A549 (cell line): Measurements from ENCODE around the gene GNE. TPM values are rescaled to one million over a fixed set of nuclear protein-coding genes. Genes with fewer than 3 reads are reported as not detected.
A peak's percentile ranks its signal among the peaks of the same experiment; 100 is the strongest.
"Not testable (repeated sequence)": the region's sequence is repeated elsewhere in the genome, so short reads cannot be mapped to it uniquely, and the experiment has no call there.

ENCODE experiments used
- ATAC-seq, 2 experiments: fragments of 200-7000 bp in 1 of 2; fragments of >200 bp in 1 of 2; cut with Nextera tagmentation in 1 of 2; cut with Tn5 transposase in 1 of 2; 3 replicates each; pipeline versions ENCODE4 v1.8.0 to v1.9.1; 2018 to 2020; ENCODE audit warnings: mild to moderate bottlenecking in 1 of 2, moderate library complexity in 1 of 2
- CTCF ChIA-PET: fragments of 300-600 bp; sonication (Branson Sonifier 250); formaldehyde crosslinking; extraction: SDS; loops from one replicate; lab custom pipeline; 2021; ENCODE audit warnings: antibody characterized with exemption, inconsistent platforms; lab: Yijun Ruan, JAX
- POLR2A ChIA-PET: fragments of 350-600 bp; formaldehyde crosslinking; extraction: SDS; loops from one replicate; lab custom pipeline; 2021; ENCODE audit warnings: antibody characterized with exemption, inconsistent platforms; lab: Yijun Ruan, JAX
- DNase-seq, 2 experiments: peaks; one replicate each; pipeline versions ENCODE4 v3.0.0 to v3.0.0-alpha.2; 2011 to 2016; ENCODE audit warnings: low read depth in 1 of 2, low spot score in 1 of 2
- FAIRE-seq: peaks from 2 replicates; lab custom pipeline; 2011; peaks lifted over from hg19 to GRCh38; lab: Jason Lieb, UNC
- H3K27ac ChIP-seq, 2 experiments: fragments of >200 bp; sonication (Bioruptor Twin); formaldehyde crosslinking; 3 replicates each; pipeline ENCODE4 v1.5.1; 2016 to 2017
- H3K4me1 ChIP-seq: fragments of >200 bp; sonication (Bioruptor Twin); formaldehyde crosslinking; 3 replicates; pipeline ENCODE4 v1.6.1; 2016
- H3K4me2 ChIP-seq: fragments of >200 bp; sonication (Bioruptor Twin); formaldehyde crosslinking; 3 replicates; pipeline ENCODE4 v1.6.1; 2016
- H3K4me3 ChIP-seq: fragments of >200 bp; sonication (Bioruptor Twin); formaldehyde crosslinking; 3 replicates; pipeline ENCODE4 v1.5.1; 2016
- H3K9me3 ChIP-seq: fragments of >200 bp; sonication (Bioruptor Twin); formaldehyde crosslinking; 3 replicates; pipeline ENCODE4 v1.6.1; 2016
- BCL3 ChIP-seq: fragments of >200 bp; sonication (Bioruptor Twin); formaldehyde crosslinking; IDR thresholded peaks from 3 replicates; pipeline ENCODE4 v1.6.1; 2016
- EHF ChIP-seq: fragments of 250-450 bp; sonication (Bioruptor Pico); IDR thresholded peaks from 2 replicates; pipeline ENCODE4 v1.5.0; 2020; ENCODE audit warnings: mild to moderate bottlenecking
- FOSL2 ChIP-seq, 2 experiments: fragments of 450-650 bp in 1 of 2; fragments of >200 bp in 1 of 2; sonication (Bioruptor Twin) in 1 of 2; formaldehyde crosslinking; IDR thresholded peaks; 2 replicates each; pipeline versions ENCODE4 v1.5.0 to v1.6.1; 2016 to 2020; ENCODE audit warnings: mild to moderate bottlenecking in 1 of 2, moderate library complexity in 1 of 2
- HOXB13 ChIP-seq: fragments of 250-450 bp; sonication (Bioruptor Pico); IDR thresholded peaks from 2 replicates; pipeline ENCODE4 v1.5.0; 2020; ENCODE audit warnings: low read depth, mild to moderate bottlenecking, moderate library complexity
- JUNB ChIP-seq: fragments of >200 bp; sonication (Bioruptor Twin); formaldehyde crosslinking; IDR thresholded peaks from 2 replicates; pipeline ENCODE4 v1.6.1; 2016
- MAFK ChIP-seq: fragments of 450-650 bp; IDR thresholded peaks from 2 replicates; pipeline ENCODE4 v1.6.1; 2014; ENCODE audit not compliant: partially characterized antibody
- RFX5 ChIP-seq: fragments of 450-650 bp; IDR thresholded peaks from 2 replicates; pipeline ENCODE4 v1.7.1; 2014; ENCODE audit warnings: antibody characterized with exemption, mild to moderate bottlenecking, moderate library complexity
- TP53 ChIP-seq: fragments of 250-450 bp; sonication (Bioruptor Pico); IDR thresholded peaks from 2 replicates; pipeline ENCODE4 v1.5.0; 2021; ENCODE audit warnings: mild to moderate bottlenecking, moderate library complexity
- ZC3H11A ChIP-seq: fragments of 450-650 bp; IDR thresholded peaks from 2 replicates; pipeline ENCODE4 v1.6.1; 2014; ENCODE audit warnings: antibody characterized with exemption, mild to moderate bottlenecking
- ZFP36 ChIP-seq: fragments of 450-650 bp; IDR thresholded peaks from 2 replicates; pipeline ENCODE4 v1.6.1; 2014; ENCODE audit warnings: borderline replicate concordance; ENCODE audit not compliant: partially characterized antibody
- WGBS: methylation state at CpG from one replicate; pipeline ENCODE4 v1.1.6; 2017; ENCODE audit errors: missing lambda C conversion rate; 5-methylcytosine and 5-hydroxymethylcytosine counted together
- polyA plus RNA-seq, 4 experiments: library from polyadenylated mRNA; depleted of rRNA in 3 of 4; stranded (reverse); fragments of >200 nt; fragmentation: RNase III in 1 of 4; extraction: RNeasy Plus Mini Kit Qiagen cat#74134 plus additional on column Dnase treatment in 1 of 4; gene quantifications; 2 replicates in 3 of 4; 3 replicates in 1 of 4; pipeline ENCODE4 v1.2.3, GENCODE V29; 2011 to 2017
- TF ChIP-seq, protein P1 (sequence below): fragments of >200 bp; sonication (Bioruptor Twin); formaldehyde crosslinking; IDR thresholded peaks from 3 replicates; pipeline ENCODE4 v1.5.1; 2016

The GNE gene
- polyA plus RNA-seq, 2 of the 4 experiments (the other 2 are of a cell fraction) = 23.0 to 32.9 TPM

DNA sequence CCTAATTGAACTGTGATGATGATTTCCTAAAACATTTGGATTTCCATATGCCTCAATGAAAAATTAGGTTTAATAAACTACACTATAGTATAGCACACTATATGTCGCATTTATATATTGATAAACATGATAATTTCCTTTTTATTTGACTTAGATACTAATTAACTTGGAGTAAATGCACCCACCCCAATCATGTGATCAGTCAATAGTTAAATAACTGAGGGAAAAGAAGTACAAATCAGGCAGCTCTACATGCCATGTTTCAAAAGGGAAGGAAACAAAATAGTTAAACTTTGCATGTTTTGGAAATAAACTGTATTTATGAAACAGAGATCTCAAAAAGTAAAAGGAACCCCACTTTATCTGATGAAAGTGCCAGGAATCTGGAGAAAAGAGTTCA lies 18.0 kb upstream of the GNE start:
- H3K9me3 ChIP-seq = no peaks in the 10 kb centered on the region
- ChIA-PET CTCF (interaction anchor here (0.8 to 2.0 kb wide), 7 partner anchors 9 to 135 kb away, joined by 3 to 8 read pairs (median 3); no protein-coding TSS in a partner anchor), POLR2A (interaction anchor here (2.0 kb wide), 1 partner anchor 18 kb away, joined by 9 read pairs; the partner anchor contains the start of gene GNE)
- H3K4me2 ChIP-seq = peak overlapping the region; percentile 30
- ATAC-seq (no peak), DNase-seq (no peak), FAIRE-seq (no peak)
- H3K4me1 ChIP-seq = 0 out of 3 replicates have a peak, but pooled peaks cover 5% of the 10 kb centered on the region
- 78% methylated on average over 1 of the region's 1 CpG for WGBS
- TF ChIP-seq HOXB13 (CRISPR knock-in tag) = no peak
- no peak for TF ChIP-seq RFX5
- no peak overlapping the region; a peak in 1 of 6 replicates for H3K27ac ChIP-seq
- H3K4me3 ChIP-seq = no peak overlapping the region

GRCh38 chr9:36275060-36275459 lies 16.8 kb upstream of the GNE start:
- no peaks in the 10 kb centered on the region for H3K9me3 ChIP-seq
- H3K4me3 ChIP-seq = no peak overlapping the region
- TF ChIP-seq ZC3H11A (no peak), TP53 (no peak), ZFP36 (no peak), MAFK (no peak), BCL3 (no peak)
- TF ChIP-seq, protein P1, sequence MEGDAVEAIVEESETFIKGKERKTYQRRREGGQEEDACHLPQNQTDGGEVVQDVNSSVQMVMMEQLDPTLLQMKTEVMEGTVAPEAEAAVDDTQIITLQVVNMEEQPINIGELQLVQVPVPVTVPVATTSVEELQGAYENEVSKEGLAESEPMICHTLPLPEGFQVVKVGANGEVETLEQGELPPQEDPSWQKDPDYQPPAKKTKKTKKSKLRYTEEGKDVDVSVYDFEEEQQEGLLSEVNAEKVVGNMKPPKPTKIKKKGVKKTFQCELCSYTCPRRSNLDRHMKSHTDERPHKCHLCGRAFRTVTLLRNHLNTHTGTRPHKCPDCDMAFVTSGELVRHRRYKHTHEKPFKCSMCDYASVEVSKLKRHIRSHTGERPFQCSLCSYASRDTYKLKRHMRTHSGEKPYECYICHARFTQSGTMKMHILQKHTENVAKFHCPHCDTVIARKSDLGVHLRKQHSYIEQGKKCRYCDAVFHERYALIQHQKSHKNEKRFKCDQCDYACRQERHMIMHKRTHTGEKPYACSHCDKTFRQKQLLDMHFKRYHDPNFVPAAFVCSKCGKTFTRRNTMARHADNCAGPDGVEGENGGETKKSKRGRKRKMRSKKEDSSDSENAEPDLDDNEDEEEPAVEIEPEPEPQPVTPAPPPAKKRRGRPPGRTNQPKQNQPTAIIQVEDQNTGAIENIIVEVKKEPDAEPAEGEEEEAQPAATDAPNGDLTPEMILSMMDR = no peak
- H3K27ac ChIP-seq = no peak overlapping the region
- ChIA-PET POLR2A (no interaction called here), CTCF (interaction anchor here (1.0 to 1.6 kb wide), 2 partner anchors 50 to 134 kb away, joined by 3 read pairs; no protein-coding TSS in a partner anchor)
- H3K4me2 ChIP-seq = no peak overlapping the region
- 89% methylated on average over 3 of the region's 3 CpGs for WGBS
- ATAC-seq (no peak), FAIRE-seq (no peak), DNase-seq (no peak)
- H3K4me1 ChIP-seq = 0 out of 3 replicates have a peak, but pooled peaks cover 5% of the 10 kb centered on the region

DNA sequence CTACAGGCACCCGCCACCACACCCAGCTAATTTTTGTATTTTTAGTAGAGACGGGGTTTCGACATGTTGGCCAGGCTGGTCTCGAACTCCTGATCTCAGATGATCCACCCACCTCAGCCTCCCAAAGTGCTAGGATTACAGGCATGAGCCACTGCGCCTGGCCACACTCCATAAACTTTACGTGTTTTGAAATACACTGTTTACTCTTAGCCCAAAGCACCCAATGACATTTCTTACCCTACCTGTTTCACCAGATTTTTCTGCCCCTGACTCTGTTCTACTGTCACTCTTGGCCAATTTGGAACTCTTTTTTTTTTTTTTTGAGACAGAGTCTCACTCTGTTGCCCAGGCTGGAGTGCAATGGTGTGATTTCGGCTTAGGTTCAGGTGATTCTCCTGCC lies 15.1 kb upstream of the GNE start:
- H3K27ac ChIP-seq, POLR2A ChIA-PET, DNase-seq, H3K4me1 ChIP-seq, H3K9me3 ChIP-seq, H3K4me3 ChIP-seq, FAIRE-seq, H3K4me2 ChIP-seq, ATAC-seq: not testable (repeated sequence)
- 90% methylated on average over 7 of the region's 7 CpGs for WGBS
- CTCF ChIA-PET = interaction anchor here (0.6 to 1.5 kb wide), 4 partner anchors 17 to 516 kb away, joined by 3 to 4 read pairs (median 3); no protein-coding TSS in a partner anchor

DNA sequence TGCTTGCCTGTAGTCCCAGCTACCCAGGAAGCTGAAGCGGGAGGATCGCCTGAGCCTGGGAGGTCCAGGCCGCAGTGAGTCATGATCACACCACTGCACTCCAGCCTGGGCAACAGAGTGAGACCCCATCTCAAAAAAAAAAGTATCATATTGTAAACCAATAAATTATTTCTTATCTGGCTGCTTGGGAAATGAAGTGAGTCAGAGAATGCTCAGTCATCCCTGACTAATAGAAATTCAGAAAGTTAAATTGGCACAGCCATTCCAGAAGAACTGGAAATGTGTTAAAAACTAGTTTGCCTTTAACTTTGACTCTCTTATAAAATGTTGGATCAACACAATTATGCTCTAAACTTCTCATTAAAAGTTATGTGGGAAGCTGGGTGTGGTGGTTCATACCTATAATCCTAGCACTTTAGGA lies 9.8 kb upstream of the GNE start:
- no peak for ATAC-seq
- no peak for FAIRE-seq
- H3K27ac ChIP-seq = peak overlapping the region in 1 of 2 experiments; percentile 69; a peak in 3 of 6 replicates
- H3K4me1 ChIP-seq = peaks cover 5% of the 10 kb centered on the region; the same call in 1 of the 3 replicates
- H3K9me3 ChIP-seq = no peaks in the 10 kb centered on the region
- CTCF ChIA-PET = interaction anchor here (0.8 to 3.0 kb wide), 5 partner anchors 13 to 61 kb away, joined by 3 to 17 read pairs (median 4); no protein-coding TSS in a partner anchor
- H3K4me2 ChIP-seq = no peak overlapping the region
- no peak for DNase-seq
- peak; percentile 34; the same call in 1 of the 2 replicates for TF ChIP-seq JUNB
- no peak for TF ChIP-seq FOSL2 (IDR thresholded peaks at IDR 0.05)
- TF ChIP-seq FOSL2 (CRISPR knock-in tag; IDR thresholded peaks at IDR 0.05) = peak; percentile 54
- TF ChIP-seq ZFP36 = no peak
- no peak overlapping the region for H3K4me3 ChIP-seq
- 47% methylated on average over 3 of the region's 3 CpGs for WGBS
- POLR2A ChIA-PET = interaction anchor here (1.0 to 1.6 kb wide), 2 partner anchors 9 to 10 kb away, joined by 5 to 7 read pairs; partner anchors contain the start of gene GNE

- TF ChIP-seq FOSL2 (IDR thresholded peaks at IDR 0.05) = no peak
- TF ChIP-seq FOSL2 (CRISPR knock-in tag; IDR thresholded peaks at IDR 0.05) = no peak
- no peak for TF ChIP-seq EHF
- ChIA-PET POLR2A (no interaction called here), CTCF (interaction anchor here (1.3 to 3.0 kb wide), 4 partner anchors 11 to 64 kb away, joined by 3 to 11 read pairs (median 7); no protein-coding TSS in a partner anchor)
- DNase-seq (no peak), ATAC-seq (no peak), FAIRE-seq (no peak)
- Histone ChIP-seq H3K4me1 (peaks cover 5% of the 10 kb centered on the region; the same call in 1 of the 3 replicates), H3K27ac (no peak overlapping the region), H3K4me2 (no peak overlapping the region), H3K4me3 (no peak overlapping the region), H3K9me3 (no peaks in the 10 kb centered on the region)
- 97% methylated on average over 22 of the region's 22 CpGs for WGBS
Measured at GRCh38 chr9:36264896-36265295, 6.6 kb upstream of the GNE start.
